Ascending aorta (tissue), 2 donors: Measurements from ENCODE around the gene MARK2. TPM values are rescaled to one million over a fixed set of nuclear protein-coding genes. Genes with fewer than 3 reads are reported as not detected.

Source experiments
- DNase-seq, 2 donors: peaks; one replicate each; pipeline ENCODE4 v3.0.0-alpha.2; 2019; ENCODE audit warnings: low spot score in 2 of 2
- H3K27ac ChIP-seq, 2 donors: fragments of 200-600 bp; sonication (generic); one replicate each; pipeline ENCODE4 v1.5.1; 2016 to 2017; ENCODE audit warnings: mild to moderate bottlenecking in 1 of 2
- H3K27me3 ChIP-seq: fragments of 200-600 bp; sonication (generic); one replicate; pipeline ENCODE4 v1.5.1; 2017
- H3K36me3 ChIP-seq, 2 donors: fragments of 200-600 bp; sonication (generic); one replicate each; pipeline ENCODE4 v1.5.1; 2016
- H3K4me1 ChIP-seq, 2 donors: fragments of 200-600 bp; sonication (generic); one replicate each; pipeline ENCODE4 v1.5.1; 2016 to 2017; ENCODE audit warnings: mild to moderate bottlenecking in 1 of 2
- H3K4me3 ChIP-seq, 2 donors: fragments of 200-600 bp; sonication (generic); one replicate each; pipeline ENCODE4 v1.5.1; 2016 to 2017; ENCODE audit warnings: mild to moderate bottlenecking in 1 of 2
- H3K9me3 ChIP-seq, 2 donors: fragments of 200-600 bp; sonication (generic); one replicate each; pipeline ENCODE4 v1.5.1; 2016
- intact Hi-C: fragments of 100-400 bp; cut with DNase I; formaldehyde crosslinking; loops from one replicate; pipeline ENCODE4 v1.15.1; 2023
- total RNA-seq: library from RNA; depleted of rRNA; stranded (reverse); fragments of >200 nt; gene quantifications from one replicate; pipeline ENCODE4 v1.1.0, GENCODE V29; 2016
- TF ChIP-seq, protein P1 (sequence below), 3 experiments: fragments of 200-600 bp in 2 of 3; fragments of 450-650 bp in 1 of 3; sonication (generic) in 2 of 3; IDR thresholded peaks; one replicate each; pipeline ENCODE4 v1.5.1; 2016 to 2019; ENCODE audit warnings: antibody characterized with exemption in 3 of 3, mild to moderate bottlenecking in 1 of 3, moderate library complexity in 1 of 3

Gene MARK2
- total RNA-seq, 1 donor from 2014 or later = 45.7 TPM

- Histone ChIP-seq H3K9me3 (no peaks in the 10 kb centered on the region), H3K4me3 (no peak overlapping the region), H3K27ac (no peak overlapping the region), H3K36me3 (peaks cover 1 to 3% of the 10 kb centered on the region in 2 donors), H3K27me3 (no peaks in the 10 kb centered on the region), H3K4me1 (no peaks in the 10 kb centered on the region)
- intact Hi-C loops = no loop called here
- DNase-seq = no peak
- TF ChIP-seq, protein P1, sequence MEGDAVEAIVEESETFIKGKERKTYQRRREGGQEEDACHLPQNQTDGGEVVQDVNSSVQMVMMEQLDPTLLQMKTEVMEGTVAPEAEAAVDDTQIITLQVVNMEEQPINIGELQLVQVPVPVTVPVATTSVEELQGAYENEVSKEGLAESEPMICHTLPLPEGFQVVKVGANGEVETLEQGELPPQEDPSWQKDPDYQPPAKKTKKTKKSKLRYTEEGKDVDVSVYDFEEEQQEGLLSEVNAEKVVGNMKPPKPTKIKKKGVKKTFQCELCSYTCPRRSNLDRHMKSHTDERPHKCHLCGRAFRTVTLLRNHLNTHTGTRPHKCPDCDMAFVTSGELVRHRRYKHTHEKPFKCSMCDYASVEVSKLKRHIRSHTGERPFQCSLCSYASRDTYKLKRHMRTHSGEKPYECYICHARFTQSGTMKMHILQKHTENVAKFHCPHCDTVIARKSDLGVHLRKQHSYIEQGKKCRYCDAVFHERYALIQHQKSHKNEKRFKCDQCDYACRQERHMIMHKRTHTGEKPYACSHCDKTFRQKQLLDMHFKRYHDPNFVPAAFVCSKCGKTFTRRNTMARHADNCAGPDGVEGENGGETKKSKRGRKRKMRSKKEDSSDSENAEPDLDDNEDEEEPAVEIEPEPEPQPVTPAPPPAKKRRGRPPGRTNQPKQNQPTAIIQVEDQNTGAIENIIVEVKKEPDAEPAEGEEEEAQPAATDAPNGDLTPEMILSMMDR (IDR thresholded peaks at IDR 0.05) = no peak
These were observed 10.8 kb downstream of the MARK2 start for GRCh38 chr11:63849691-63850090.

DNA sequence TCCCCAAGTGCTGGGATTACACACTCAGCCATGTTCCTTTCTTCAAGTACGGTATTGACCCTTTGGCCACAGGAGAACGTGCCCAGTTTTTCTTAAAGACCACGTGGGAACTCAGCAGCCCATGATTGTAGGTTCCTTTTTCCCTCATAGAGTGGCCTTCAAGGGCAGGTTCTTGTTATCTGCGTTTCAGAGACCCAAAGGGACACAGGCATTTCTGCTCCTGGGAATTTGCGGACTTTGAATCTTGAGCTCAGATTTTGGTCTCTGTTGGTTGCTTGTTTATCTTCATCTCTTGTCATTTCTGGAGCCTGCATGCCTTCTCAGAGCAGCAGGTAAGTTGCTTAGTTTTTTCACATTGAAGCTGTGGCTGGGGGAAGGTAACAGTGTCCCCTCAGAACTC is 12.0 kb downstream of the MARK2 start:
- H3K36me3 ChIP-seq = peaks cover 0 to 1% of the 10 kb centered on the region in 2 donors
- no peak overlapping the region for H3K4me3 ChIP-seq
- intact Hi-C loops = no loop called here
- H3K27me3 ChIP-seq = no peaks in the 10 kb centered on the region
- no peaks in the 10 kb centered on the region for H3K9me3 ChIP-seq
- no peak for DNase-seq
- TF ChIP-seq, protein P1 (IDR thresholded peaks at IDR 0.05) = no peak
- no peaks in the 10 kb centered on the region for H3K4me1 ChIP-seq
- no peak overlapping the region for H3K27ac ChIP-seq

GRCh38 chr11:63851364-63851763 is 12.5 kb downstream of the MARK2 start:
- Histone ChIP-seq H3K4me1 (no peaks in the 10 kb centered on the region), H3K36me3 (no peaks in the 10 kb centered on the region), H3K27me3 (no peaks in the 10 kb centered on the region), H3K4me3 (no peak overlapping the region), H3K27ac (no peak overlapping the region), H3K9me3 (no peaks in the 10 kb centered on the region)
- TF ChIP-seq, protein P1 (IDR thresholded peaks at IDR 0.05) = no peak
- no peak for DNase-seq
- intact Hi-C loops = no loop called here

DNA sequence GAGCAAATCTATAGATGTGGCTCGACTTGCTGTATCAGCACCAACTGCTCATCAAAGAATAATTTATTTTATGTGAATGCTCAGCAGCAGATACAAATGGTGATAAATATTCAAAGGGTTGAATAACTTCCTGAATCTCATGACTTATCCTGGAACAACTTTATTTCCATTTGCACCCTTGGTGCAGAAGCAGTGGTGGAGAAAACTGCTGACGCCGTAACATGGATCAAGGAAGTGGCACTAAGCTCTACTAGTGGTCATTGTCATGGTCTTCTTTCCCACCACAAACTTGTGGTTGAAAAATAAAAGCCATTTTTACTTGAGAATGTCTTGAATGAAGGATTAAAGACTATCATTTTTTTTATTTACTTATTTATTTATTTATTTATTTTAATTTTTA is 14.6 kb downstream of the MARK2 start:
- no peak for DNase-seq
- no peaks in the 10 kb centered on the region for H3K9me3 ChIP-seq

GRCh38 chr11:63854696-63855095 is 15.8 kb downstream of the MARK2 start:
- H3K9me3 ChIP-seq = no peaks in the 10 kb centered on the region
- H3K4me3 ChIP-seq = no peak overlapping the region
- intact Hi-C loops = no loop called here
- TF ChIP-seq, protein P1 (IDR thresholded peaks at IDR 0.05) = no peak
- no peaks in the 10 kb centered on the region for H3K27me3 ChIP-seq
- no peaks in the 10 kb centered on the region for H3K4me1 ChIP-seq
- H3K36me3 ChIP-seq = peaks cover 0 to 4% of the 10 kb centered on the region in 2 donors
- no peak overlapping the region for H3K27ac ChIP-seq
- DNase-seq = no peak

More for the DNA sequence above, 14.6 kb downstream of the MARK2 start:
- TF ChIP-seq, protein P1 (IDR thresholded peaks at IDR 0.05) = no peak
- H3K27ac ChIP-seq = no peak overlapping the region
- H3K27me3 ChIP-seq = no peaks in the 10 kb centered on the region
- intact Hi-C loops = no loop called here
- H3K4me1 ChIP-seq = no peaks in the 10 kb centered on the region
- H3K36me3 ChIP-seq = no peaks in the 10 kb centered on the region
- no peak overlapping the region for H3K4me3 ChIP-seq

DNA sequence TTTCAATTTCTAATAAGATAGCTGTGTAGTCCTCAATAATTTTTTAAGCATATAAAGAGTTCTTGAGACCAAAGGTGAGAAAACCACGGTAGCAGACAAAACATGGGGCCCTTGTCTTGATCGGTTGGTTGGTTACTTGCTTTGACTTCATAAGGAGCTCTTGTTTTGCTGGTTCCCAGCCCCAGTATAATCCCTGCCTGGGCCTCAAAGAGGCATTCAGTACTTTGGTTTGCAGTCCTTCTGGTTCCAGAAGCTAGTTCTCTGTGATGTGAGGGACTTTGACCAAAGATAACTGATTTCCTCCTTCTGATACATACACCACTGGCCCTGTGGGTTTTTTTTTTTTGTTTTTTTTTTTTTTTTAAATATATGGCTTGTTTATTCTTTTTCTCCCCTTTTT is 17.1 kb downstream of the MARK2 start:
- Histone ChIP-seq H3K9me3 (no peaks in the 10 kb centered on the region), H3K36me3 (peaks cover 0 to 6% of the 10 kb centered on the region in 2 donors), H3K27ac (no peak overlapping the region), H3K4me1 (no peaks in the 10 kb centered on the region), H3K4me3 (no peak overlapping the region), H3K27me3 (no peaks in the 10 kb centered on the region)
- DNase-seq = no peak
- TF ChIP-seq, protein P1 (IDR thresholded peaks at IDR 0.05) = no peak
- intact Hi-C loops = no loop called here
